ENCODE results near the gene PGLYRP2. TPM values are rescaled to one million over a fixed set of nuclear protein-coding genes. Genes with fewer than 3 reads are reported as not detected.

Gene PGLYRP2
- total and polyA plus RNA-seq, 2 experiments from 2014 or later = not detected

DNA sequence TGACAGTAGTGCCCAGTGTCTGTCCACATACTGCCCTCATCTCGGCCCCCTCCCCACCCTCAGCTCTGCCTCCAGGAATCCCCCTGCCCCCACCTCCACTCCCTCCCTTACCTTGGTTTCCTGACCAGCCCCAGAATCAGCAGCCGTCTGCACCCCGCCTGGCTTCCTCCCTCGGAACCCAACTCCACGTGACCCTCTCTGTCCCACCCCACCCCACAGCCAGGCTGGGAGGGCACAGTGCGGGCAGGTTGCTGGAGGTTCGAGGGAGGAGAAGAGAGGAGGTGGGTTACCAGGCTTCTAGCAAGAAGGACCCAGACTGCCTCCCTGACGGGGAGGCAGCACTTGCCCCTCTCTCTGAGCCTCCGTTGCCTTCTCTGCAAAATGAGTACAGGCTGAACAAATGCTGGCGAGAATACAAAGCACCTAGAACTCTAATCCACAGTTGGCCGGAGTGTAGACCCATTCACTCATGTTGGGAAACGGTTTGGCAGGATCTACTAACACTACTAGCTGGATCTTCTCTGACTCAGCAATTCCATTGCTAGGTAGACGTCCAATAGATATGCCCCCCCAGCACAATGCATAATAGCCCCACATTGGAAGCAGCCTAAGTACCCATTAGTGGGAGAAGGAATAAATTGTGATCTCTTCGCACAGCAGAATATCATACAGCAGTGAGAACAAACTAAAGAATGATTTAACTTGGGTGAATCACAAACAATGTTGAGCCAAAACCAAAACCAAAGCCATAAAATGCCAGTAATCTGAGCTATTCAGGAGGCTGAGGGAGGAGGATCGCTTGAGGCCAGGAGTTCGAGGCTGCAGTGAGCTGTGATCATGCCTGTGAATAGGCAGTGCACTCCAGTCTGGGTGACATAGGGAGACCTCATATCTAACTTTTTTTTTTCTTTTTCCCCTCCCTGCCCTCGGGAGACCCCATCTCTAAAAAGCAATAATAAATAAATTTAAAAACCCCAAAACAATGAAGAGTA, 14.6 kb downstream of the PGLYRP2 start, which contains the start of gene RASAL3:
TSS of gene RASAL3 (minus strand) at position 151 of the 992 bp plus-strand sequence. CDS start 186 bp downstream, outside the sequence.
- no peak for TF ChIP-seq EZH2 (IDR thresholded peaks at IDR 0.05; ENCODE audit: borderline replicate concordance)
- TF ChIP-seq, protein P1, sequence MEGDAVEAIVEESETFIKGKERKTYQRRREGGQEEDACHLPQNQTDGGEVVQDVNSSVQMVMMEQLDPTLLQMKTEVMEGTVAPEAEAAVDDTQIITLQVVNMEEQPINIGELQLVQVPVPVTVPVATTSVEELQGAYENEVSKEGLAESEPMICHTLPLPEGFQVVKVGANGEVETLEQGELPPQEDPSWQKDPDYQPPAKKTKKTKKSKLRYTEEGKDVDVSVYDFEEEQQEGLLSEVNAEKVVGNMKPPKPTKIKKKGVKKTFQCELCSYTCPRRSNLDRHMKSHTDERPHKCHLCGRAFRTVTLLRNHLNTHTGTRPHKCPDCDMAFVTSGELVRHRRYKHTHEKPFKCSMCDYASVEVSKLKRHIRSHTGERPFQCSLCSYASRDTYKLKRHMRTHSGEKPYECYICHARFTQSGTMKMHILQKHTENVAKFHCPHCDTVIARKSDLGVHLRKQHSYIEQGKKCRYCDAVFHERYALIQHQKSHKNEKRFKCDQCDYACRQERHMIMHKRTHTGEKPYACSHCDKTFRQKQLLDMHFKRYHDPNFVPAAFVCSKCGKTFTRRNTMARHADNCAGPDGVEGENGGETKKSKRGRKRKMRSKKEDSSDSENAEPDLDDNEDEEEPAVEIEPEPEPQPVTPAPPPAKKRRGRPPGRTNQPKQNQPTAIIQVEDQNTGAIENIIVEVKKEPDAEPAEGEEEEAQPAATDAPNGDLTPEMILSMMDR (IDR thresholded peaks at IDR 0.05; ENCODE audit: poor library complexity) = no peak
- TF ChIP-seq EZH2phosphoT487 (IDR thresholded peaks at IDR 0.05; ENCODE audit: low read depth, severe bottlenecking, unreplicated experiment) = no peak
- no peak within 1 kb of the TSS for H3K27ac ChIP-seq
- no peaks in the 10 kb centered on the region for H3K9me3 ChIP-seq (ENCODE audit: low read depth)
- H3K9me2 ChIP-seq (replicated peaks; ENCODE audit: insufficient read depth) = no peaks in the 10 kb centered on the region
- H3K79me2 ChIP-seq = no peaks in the 10 kb centered on the region
- 59% methylated on average over 16 of the region's 17 CpGs for WGBS (ENCODE audit: low lambda C conversion rate, missing lambda C conversion rate)
- no peaks in the 10 kb centered on the region for H3K4me1 ChIP-seq (ENCODE audit: insufficient read depth)
- H3K4me2 ChIP-seq = no peak within 1 kb of the TSS
- no peak for DNase-seq (ENCODE audit: low spot score)
- no peaks in the 10 kb centered on the region for H4K20me1 ChIP-seq (ENCODE audit: insufficient read depth, poor library complexity, severe bottlenecking)
- H2AFZ ChIP-seq = no peak within 1 kb of the TSS
- H3K4me3 ChIP-seq = no peak within 1 kb of the TSS
- no peaks in the 10 kb centered on the region for H3K36me3 ChIP-seq (replicated peaks; ENCODE audit: insufficient read depth, low read depth)
- H3K27me3 ChIP-seq = peaks cover 48% of the 10 kb centered on the region

DNA sequence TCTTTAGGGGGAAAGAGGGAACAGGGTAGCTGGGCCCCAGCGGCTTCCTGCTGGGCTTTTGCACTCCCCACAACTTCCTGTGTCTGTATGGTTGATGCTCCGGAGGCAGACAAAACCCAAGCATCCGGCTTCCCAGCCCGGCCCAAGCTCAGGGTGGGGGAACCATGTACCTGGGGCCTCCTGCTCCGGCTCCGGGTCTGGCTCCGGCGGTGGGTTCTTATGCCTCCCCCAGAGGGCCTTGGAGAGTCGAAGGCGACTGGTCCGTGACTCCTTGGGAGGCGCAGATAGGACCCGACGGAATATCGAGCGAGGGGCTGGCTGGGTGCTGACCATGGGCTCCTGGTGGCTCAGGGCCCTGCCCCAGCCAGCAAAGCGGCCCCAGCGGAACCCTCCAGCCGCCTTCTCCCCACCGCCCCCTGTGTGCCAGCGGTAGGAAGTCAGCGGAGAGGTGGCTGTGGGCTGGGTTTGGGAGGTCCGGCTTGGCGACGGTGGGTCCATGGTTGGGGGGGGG, 15.4 kb downstream of the PGLYRP2 start:
- no peak overlapping the region for H2AFZ ChIP-seq
- 66% methylated on average over 23 of the region's 25 CpGs for WGBS (ENCODE audit: low lambda C conversion rate, missing lambda C conversion rate)
- H3K79me2 ChIP-seq = no peaks in the 10 kb centered on the region
- H3K9me2 ChIP-seq (replicated peaks; ENCODE audit: insufficient read depth) = no peaks in the 10 kb centered on the region
- no peaks in the 10 kb centered on the region for H3K9me3 ChIP-seq (ENCODE audit: low read depth)
- DNase-seq (ENCODE audit: low spot score) = no peak
- H3K4me2 ChIP-seq = no peak overlapping the region
- H3K4me3 ChIP-seq = no peak overlapping the region
- peaks cover 41% of the 10 kb centered on the region for H3K27me3 ChIP-seq
- no peaks in the 10 kb centered on the region for H4K20me1 ChIP-seq (ENCODE audit: insufficient read depth, poor library complexity, severe bottlenecking)
- H3K27ac ChIP-seq = no peak overlapping the region
- H3K36me3 ChIP-seq (replicated peaks; ENCODE audit: insufficient read depth, low read depth) = no peaks in the 10 kb centered on the region
- no peaks in the 10 kb centered on the region for H3K4me1 ChIP-seq (ENCODE audit: insufficient read depth)
- no peak for TF ChIP-seq EZH2phosphoT487 (IDR thresholded peaks at IDR 0.05; ENCODE audit: low read depth, severe bottlenecking, unreplicated experiment)

DNA sequence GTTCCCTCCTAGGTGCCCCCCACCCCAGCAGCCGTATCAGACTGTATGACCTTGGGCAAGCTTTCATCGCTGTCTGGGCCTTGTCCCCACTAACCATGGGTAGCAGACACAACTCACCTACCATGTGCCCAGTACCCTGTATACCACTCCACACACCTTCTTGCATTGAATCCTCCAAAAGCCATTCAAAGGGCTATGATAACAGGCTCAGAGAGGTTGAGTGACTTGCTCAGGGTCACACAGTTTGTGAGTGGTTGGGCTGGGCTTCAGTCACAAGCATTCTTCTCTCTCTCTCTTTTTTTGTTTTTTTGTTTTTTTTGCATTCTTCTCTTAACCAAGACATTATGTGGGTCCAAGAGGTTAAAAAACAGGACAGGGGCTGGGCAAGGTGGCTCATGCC, 17.6 kb downstream of the PGLYRP2 start:
- Histone ChIP-seq H3K4me3 (no peak overlapping the region), H3K9me3 (ENCODE audit: low read depth) (no peaks in the 10 kb centered on the region), H3K9me2 (replicated peaks; ENCODE audit: insufficient read depth) (no peaks in the 10 kb centered on the region), H3K4me2 (no peak overlapping the region), H4K20me1 (ENCODE audit: insufficient read depth, poor library complexity, severe bottlenecking) (no peaks in the 10 kb centered on the region), H3K36me3 (replicated peaks; ENCODE audit: insufficient read depth, low read depth) (no peaks in the 10 kb centered on the region), H3K79me2 (no peaks in the 10 kb centered on the region), H3K27me3 (peaks cover 45% of the 10 kb centered on the region), H3K27ac (no peak overlapping the region), H2AFZ (no peak overlapping the region), H3K4me1 (ENCODE audit: insufficient read depth) (no peaks in the 10 kb centered on the region)
- no peak for DNase-seq (ENCODE audit: low spot score)
- 46% methylated on average over 2 of the region's 2 CpGs for WGBS (ENCODE audit: low lambda C conversion rate, missing lambda C conversion rate)
- TF ChIP-seq, protein P1 (IDR thresholded peaks at IDR 0.05; ENCODE audit: poor library complexity) = no peak
- TF ChIP-seq EZH2phosphoT487 (IDR thresholded peaks at IDR 0.05; ENCODE audit: low read depth, severe bottlenecking, unreplicated experiment) (no peak), EZH2 (IDR thresholded peaks at IDR 0.05; ENCODE audit: borderline replicate concordance) (no peak)

Measured in hepatocyte (in vitro differentiated cells).